Measurements from ENCODE around the gene SIMC1.
"Not testable (repeated sequence)": the region's sequence is repeated elsewhere in the genome, so short reads cannot be mapped to it uniquely, and the experiment has no call there.

SIMC1 gene

DNA sequence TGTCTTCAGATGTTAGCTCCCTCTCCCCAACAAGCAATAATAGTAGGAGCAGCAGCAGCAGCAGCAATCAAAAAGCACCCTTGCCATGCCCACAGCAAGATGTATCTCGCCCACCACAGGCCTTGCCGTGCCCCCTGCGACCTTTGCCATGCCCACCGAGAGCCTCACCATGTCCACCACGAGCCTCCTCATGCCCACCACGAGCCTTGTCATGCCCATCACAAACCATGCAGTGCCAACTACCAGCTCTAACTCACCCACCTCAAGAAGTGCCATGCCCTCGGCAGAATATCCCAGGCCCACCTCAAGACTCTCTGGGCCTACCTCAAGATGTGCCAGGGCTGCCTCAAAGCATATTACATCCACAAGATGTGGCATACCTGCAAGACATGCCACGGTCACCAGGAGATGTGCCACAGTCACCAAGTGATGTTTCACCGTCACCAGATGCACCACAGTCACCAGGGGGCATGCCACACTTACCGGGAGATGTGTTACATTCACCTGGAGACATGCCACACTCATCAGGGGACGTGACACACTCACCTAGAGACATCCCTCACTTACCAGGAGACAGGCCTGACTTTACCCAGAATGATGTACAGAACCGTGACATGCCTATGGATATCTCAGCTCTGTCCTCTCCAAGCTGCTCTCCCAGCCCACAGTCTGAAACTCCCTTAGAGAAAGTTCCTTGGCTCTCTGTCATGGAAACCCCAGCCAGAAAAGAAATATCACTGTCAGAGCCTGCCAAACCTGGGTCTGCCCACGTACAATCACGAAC is 52.0 kb downstream of the SIMC1 start:
- DNase-seq (ENCODE audit: low read depth in 3 of 3, low spot score in 1 of 3), result not testable (repeated sequence)

DNA sequence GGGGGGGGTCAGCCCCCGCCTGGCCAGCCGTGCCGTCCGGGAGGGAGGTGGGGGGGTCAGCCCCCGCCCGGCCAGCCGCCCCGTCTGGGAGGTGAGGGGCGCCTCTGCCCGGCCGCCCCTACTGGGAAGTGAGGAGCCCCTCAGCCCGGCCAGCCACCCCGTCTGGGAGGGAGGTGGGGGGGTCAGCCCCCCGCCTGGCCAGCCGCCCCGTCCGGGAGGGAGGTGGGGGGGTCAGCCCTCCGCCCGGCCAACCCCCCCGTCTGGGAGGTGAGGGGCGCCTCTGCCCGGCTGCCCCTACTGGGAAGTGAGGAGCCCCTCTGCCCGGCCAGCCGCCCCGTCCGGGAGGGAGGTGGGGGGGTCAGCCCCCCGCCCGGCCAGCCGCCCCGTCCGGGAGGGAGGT is 67.1 kb downstream of the SIMC1 start:
- DNase-seq (ENCODE audit: low read depth in 3 of 3, low spot score in 1 of 3), result not testable (repeated sequence)

DNA sequence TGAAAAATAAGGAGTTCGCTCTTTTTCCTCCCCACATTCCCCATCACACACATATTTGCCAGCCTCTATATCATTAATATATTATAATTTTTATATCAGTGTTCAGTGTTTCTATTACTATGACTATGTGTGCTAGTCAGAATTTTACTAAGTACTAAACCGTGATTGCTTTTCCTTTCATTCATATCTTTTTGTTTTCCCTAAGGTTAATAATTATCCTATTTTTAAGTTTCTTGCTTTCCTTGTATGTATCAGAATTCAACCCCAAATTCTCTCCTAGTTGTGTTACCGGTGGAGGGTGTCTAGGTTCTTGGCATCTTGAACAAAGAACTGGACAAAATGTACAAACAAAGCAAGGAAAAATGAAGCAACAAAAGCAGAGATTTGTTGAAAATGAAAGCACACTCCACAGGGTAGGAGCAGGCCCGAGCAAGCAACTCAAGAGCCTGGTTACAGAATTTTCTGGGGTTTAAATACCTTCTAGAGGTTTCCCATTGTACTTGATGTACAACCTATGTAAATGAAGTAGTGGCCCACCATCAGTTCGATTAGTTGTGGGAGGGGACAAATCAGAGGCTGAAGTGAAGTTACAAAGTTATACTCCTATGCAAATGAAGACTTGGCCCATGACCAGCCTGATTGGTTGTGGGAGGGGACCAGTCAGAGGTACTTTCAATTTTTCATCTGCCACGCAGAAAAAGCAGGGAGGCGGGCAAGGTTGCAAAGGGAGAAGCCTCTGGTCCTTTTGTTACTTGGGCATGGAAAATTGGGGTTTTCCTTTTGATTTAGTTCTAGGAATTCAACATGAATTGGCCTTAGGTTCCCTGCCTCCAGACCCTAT is 79.5 kb downstream of the SIMC1 start:
- no peak for DNase-seq (ENCODE audit: low read depth in 3 of 3, low spot score in 1 of 3)

DNA sequence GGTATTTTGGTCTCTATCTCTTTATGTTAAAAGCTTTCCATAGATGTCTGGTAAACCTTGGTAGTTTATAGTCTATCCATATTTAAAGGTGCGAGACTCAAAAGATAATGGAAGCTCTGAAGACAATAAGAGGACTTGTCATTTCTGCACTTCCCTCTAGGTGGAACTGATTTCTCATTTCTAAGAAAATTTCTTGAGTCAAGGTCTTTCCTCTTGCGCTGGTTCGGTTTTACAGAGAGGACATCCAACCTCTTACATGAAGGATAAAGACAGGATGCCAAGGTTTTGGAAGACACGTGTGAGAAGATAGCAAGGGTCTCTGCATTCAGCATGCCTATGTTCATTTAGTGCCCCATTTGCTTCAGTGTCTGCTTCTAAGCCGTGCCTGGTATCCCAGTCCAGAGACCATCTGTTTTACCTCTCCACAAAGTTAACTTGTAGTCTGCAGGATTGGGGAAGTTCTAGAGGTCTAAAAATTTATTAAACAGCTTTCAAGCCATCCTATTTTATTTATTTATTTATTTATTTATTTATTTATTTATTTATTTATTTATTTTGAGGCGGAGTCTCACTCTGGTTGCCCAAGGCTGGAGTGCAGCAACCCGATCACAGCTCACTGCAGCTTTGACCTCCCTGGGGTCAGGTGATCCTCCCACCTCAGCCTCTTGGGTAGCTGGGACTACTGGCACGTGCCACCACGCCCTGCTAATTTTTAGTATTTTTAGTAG is 81.8 kb downstream of the SIMC1 start:
- DNase-seq (ENCODE audit: low read depth in 3 of 3, low spot score in 1 of 3), result no peak

DNA sequence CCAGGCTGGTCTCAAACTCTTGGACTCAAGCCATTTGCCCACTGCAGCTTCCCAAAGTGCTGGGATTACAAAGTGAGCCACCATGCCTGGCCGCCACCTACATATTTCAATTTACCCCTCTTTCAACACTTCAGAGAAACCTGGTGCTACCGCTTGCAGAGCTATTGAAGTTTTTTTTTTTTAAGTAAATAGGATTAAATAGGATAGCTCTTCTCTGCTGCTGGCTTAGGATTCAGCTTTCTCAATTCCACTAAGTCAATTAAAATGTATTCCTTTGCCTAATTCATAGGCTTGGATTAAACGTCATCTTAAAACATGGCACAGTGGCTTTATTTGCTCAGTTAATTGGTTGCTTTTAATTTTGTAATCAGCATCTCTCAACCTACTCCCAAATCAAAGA is 82.4 kb downstream of the SIMC1 start:
- DNase-seq (ENCODE audit: low read depth in 3 of 3, low spot score in 1 of 3), result no peak

DNA sequence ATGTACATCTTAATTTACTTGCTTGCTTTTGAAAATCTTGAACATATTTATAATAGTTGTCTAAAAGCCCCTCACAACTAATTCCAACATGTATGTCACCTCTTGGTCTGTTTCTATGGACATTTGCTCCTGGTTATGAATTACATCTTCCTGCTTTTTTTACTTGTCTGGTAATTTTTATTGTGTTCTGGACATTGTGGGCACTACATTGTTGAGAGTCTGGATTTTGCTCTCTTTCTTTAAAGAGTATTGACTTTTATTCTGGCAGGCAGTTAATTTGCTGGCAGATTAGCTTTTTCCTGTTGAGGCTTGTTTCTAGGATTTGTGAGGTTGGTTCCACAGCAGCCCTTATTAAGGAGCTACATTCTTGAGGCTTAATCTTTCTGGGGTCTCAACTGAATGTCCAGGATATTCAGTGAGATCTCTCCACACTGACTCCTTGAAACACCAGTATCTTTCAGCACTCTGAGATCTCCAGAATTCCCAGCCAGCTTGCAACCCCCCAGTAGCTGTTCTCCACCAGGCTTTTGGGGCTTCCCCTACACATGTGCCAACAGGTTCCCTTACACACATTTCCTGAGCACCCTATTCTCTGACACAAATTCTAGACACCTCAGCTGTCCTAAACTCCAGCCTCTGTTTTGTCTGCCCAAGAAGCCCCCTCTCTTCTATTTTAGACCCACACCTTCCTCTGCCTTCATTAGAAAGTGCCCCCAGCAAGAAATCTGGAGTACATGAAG is 96.0 kb downstream of the SIMC1 start:
- no peak for DNase-seq (ENCODE audit: low read depth in 3 of 3, low spot score in 1 of 3)

DNA sequence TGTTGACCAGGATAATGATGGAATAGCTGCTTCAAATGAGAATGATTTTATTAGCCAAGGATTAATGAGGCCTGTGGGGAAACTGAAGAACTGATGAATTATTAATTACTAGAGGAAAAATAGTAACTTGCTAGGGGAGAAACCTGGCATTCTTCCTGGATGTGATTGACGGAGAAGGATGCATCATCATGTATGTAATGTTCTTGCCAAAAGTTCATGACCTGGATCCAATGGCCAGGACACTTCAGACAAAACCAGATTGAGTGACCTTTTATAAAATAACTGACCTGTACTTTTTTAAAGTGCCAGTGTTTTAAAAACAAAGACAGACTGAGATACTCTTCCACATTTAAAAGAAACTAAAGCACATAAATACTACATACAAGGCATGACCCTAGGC is 99.7 kb downstream of the SIMC1 start:
- no peak for DNase-seq (ENCODE audit: low read depth in 3 of 3, low spot score in 1 of 3)

DNA sequence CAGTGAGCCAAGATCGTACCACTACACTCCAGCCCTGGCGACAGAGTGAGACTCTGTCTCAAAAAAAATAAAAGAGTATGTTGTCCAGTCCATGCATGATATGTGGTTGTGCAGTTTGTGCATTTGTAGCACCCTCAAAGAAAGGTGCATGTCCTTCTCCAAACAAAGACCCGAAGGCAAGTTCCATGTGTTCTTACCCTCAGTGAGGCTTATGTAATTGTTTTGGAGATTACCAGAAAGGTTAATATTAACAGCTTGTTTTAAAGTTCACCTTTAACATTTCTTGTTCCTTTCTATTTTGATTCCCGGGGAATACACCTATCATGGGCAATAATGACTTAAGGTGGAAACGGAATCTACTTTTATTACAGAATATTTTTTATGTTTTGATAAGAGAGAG is 101.1 kb downstream of the SIMC1 start:
- DNase-seq (ENCODE audit: low read depth in 3 of 3, low spot score in 1 of 3), result no peak

DNA sequence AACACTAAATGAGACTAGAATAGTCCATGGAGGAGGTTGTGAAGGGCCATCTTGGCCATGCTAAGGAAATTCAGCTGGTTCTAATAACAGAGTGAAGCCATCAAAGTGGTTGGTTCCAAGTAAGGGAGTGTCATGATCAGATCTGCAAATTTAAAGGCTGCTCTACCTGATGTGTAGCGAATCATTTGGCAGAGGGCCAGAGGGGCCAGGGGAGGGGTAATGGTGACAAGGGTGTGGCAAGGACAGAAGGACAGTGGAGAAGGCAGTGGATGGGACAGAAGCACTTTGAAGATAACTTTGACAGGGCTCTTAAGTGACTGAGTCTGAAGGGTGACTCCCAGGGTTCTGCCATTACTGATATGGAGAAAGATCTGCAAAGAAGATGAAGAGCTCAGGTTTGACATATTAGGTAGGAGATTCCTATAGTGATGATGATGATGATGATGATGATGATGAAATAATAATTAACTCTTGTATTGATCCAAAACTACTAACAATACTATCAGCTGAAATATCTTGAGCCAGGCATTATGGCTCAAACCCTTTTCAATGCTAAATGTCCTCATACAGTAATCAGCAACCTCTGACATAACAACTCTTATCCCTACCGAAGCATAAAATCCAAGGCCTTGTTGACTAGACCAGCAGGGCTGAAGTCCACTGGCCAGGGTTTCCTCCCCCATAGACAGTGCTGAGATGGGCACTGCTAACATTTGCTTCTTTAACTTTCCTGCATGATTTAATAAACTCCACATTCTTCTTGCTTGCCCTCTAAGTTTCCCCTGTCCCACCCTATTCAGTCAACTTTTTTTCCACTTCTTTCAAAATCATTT is 103.3 kb downstream of the SIMC1 start:
- no peak for DNase-seq (ENCODE audit: low read depth in 3 of 3, low spot score in 1 of 3)

DNA sequence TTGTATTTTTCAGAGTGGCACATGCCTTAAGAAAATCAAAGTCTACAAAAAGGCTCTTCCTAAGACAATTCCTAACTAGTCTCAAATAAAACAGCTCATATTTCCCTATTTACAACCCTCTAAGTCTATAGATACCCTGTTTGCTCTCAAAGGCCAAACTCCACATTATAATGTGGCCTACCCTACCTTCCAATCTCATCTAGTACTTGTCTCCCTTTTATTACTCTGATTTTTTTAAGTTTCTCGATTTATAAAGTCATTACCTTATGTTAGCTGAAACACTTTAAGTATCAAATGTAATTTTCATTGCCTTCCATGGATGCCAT is 103.9 kb downstream of the SIMC1 start:
- DNase-seq (ENCODE audit: low read depth in 3 of 3, low spot score in 1 of 3), result no peak

DNA sequence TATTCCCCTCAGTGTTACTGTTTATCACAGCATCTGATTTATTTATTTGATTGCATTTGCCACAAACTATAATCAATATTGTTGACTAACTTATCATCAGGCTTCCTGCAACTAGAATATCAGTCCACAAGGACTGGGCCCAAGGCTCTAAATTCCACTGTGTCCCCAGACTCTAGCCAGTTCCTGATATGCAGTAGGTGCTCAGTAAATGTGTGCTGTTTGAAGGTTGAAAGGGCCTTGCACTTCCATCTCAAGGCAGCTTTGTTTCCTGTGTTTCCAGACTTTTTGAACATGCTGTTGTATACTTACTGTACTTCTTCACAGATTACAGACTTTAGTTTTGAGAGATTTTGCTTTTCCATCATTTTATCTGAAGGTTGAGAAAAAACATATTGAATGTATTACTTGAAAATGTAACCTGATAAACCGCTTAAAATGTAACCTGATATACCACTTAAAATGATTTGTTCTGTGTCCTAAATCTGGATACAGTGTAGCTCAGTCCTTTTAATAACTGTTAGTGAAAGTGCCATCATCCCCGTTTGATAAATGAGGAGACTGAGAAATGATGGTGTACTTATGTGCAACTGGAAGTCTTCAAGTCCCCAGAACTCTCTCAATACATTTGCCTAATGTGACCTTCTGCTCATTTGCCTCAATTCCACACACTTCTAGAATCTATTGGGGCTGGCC is 104.7 kb downstream of the SIMC1 start:
- no peak for DNase-seq (ENCODE audit: low read depth in 3 of 3, low spot score in 1 of 3)

DNA sequence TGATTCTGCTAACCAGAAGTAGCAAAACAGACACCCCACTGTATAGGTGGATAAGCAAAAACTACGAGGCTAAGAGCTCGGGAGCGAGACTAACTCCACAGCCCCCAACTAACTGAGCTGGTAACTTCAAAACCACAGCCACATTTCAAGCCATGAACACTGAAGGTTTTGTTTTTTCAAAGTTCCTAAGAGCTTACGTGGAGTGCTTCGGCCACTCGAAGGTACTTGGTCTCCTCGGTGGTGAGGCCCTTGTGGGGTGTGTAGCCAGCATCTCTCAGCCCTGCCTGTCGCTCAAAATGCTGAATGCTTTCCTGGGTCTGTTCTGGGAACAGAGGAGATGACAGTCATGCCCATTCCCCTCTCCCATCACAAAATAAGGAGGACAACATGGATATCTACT is 112.2 kb downstream of the SIMC1 start:
- DNase-seq (ENCODE audit: low read depth in 3 of 3, low spot score in 1 of 3), result no peak

DNA sequence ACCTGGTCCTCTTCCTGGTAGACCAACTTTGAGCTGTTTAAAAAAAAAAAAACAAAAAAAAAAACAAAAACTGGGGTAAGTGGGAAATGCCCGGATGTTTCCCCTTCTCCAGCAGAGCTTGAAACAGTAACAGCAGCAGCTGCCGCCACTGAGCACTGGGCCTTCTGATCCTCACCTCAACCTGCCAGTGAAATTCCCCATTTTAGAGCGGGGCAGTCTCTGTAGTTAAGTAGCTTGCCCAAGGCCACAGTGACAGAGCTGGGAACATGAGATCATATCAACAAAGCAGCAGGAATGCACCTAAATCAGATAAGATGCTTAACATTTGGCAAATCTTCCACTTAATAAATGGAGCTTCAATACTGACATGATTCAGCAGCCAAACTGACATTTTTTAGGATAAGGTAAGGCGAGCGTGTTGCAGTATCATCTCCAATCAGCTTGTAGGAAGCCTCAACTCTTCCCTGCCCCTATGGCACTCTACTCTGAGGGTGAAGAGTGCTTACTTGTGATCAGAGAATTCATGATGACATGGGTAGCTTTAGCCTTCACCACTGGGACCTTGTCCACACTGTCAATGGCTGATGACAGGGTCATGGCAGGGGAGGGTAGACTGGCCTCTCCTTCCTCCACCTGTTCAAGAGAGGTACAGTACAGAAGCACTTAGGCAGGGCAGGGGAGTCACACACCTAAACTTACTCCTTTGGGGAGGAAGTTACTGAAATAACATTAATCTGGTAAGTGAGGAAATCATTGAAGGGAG is 114.1 kb downstream of the SIMC1 start:
- no peak for DNase-seq (ENCODE audit: low read depth in 3 of 3, low spot score in 1 of 3)

DNA sequence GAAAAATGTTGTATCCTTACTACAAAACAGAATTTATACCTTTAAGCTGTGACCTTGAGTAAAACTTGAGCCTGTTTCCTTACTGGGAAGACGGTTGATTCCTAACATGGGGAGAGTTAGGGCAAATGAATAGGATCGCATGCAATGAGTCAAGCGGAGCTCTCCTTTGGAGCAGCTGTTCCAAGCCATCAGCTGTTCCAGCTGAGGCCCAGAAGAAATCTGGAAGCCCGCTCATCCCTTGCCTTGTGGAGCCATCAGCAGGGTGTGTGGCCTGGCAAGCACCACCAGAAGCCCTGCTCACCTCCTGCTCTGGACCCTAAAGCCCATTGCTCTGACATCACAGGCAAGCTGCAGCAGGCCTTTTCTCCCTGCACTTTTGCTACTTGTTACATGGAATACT is 115.3 kb downstream of the SIMC1 start:
- no peak for DNase-seq (ENCODE audit: low read depth in 3 of 3, low spot score in 1 of 3)

DNA sequence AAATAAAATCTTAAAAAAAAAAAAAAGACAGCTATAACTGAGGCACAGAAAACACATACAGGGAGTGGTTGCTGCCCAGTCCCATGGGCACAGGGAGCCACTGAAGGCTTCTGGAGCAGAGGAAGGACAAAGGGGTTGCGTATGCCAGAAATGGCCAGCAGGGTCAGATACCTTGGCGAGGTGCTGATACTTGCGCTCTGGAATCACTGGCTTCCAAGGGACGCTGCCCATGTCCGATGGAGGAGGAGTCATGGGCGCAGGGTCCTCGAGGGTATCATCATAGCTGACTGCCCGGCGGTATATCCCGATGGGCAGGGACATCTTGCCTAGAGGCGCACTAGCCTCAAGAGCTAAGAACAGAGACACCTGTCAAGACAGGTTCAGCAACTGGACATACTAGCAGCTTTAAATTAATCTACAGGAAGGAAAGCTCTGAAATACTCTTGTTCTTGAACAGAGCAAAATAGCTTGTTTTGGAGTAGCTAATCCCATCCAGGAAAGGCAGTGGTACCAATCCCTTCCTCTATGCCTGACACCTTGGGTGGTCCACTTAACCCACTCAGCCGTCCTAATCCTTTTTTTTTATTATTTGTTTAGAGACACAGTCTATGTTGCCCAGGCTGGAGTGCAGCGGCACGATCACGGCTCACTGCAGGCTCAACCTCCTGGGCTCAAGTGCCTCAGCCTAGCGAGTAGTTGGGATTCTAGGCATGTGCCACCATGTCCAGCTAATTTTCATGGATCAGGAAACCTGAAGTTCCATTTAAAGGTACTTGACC is 117.4 kb downstream of the SIMC1 start:
- no peak for DNase-seq (ENCODE audit: low read depth in 3 of 3, low spot score in 1 of 3)

DNA sequence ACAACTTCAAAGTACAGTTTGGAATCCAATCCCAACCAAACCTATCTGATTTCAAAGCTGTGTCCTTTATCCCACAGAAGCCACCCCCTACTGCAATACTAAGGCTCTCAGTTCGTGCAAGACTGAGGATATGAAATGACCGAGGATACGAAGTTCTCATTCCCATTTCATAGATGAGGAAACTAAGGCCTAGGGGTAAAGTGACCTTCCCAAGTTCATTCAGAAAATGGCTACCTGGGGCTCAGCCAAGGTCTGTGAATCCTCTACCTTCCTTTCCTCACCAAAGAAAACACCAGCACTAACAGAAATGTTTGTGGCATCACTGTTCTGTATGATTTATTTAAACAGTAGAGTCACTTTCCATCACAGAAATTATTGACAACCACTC is 117.9 kb downstream of the SIMC1 start:
- DNase-seq (ENCODE audit: low read depth in 3 of 3, low spot score in 1 of 3), result no peak

DNA sequence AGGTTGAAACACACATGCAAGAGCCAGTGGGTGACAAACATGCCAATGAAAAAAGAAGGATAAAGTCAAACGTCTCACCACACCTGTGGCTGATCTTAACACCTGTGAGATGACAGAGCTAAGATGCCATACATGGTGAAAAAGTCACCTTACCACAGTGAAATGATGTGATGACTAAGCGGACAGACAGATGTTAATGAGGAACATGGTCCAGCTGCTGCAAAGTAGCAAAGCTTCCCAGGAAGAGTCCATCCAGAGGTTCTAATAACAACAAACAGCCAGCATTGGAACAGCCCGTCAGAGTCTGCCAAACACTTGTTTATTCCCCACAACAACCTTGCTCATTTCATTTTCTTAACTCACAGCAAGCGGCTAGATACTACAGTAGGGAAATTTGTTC is 121.4 kb downstream of the SIMC1 start:
- no peak for DNase-seq (ENCODE audit: low read depth in 3 of 3, low spot score in 1 of 3)

DNA sequence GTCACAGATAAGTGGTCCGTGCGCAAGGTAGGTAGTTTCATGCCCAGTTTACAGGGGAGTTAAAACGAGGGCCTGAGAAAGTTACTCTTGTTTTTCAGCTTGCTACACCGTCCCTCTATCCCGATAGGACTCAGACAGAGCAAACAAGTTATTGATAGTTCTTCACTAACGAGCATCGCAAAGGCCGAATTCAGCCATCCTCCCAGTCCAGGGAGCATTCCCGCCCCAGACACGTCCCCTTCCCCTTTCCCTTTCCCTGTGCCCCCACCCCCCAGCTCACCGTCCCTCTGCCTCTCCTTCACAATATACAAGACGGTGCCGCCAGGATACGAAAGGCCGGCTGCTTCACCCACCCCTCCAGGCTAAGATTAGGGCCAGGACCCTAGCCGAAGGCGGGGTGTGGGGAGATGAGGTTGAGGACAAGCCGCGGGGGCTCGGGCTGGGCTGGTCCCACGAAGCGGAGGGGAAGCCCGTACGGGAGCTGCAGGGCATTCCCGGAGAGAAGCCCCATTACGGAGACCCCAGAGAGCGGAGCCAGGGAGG is 122.7 kb downstream of the SIMC1 start:
- DNase-seq (ENCODE audit: low read depth in 3 of 3, low spot score in 1 of 3), result no peak

All from stimulated activated CD4-positive, alpha-beta T cell treated with anti-CD3 and anti-CD28 coated beads, TNF-alpha, amount 100 ng/mL, for 1 hour (primary cell).